ENCODE data around the gene SHISA8.

DNA sequence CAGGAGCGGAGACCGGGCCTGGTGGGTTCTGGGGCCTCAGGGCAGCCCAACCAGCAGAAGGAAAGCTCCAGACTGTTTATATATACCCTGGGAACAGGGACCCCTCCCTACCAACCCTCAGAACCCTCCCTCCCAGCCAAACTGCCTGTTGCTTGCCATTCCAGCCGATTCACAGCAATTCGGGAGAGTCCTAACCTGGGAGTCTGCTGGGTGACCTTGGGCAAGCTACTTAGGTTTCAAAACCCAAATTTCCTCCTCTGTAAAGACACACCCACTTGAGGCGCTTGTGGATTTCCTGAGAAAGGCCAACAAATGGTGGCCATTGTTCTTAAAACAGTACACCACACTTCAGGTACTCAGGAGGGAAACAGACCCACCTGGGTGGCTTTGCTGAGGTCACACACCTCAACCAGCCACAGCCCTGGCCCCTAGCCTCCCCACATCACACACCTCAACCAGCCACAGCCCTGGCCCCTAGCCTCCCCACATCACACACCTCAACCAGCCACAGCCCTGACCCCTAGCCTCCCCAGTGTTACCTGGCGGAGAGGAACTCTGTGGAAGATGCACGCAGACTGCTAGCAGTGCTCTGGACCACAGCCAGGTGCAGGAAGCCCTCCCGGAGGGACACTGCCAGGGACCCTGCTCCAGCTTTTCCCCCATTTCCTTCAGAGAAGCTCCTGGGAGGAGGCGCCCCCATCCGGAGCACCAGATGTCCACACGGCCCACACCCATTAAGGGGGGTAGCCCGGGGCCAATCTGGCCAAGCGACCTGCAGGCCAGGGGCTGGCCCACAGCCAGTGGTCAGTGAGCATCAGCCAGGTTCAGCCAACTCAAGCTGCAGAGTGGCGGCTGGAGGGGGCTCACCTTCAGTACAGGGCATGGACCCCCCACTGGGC lies 6.2 kb downstream of the SHISA8 start:
- no peak for TF ChIP-seq CTCF (conservative IDR thresholded peaks at IDR 0.05)
- TF ChIP-seq EZH2 (IDR thresholded peaks at IDR 0.05; ENCODE audit: low read depth), result no peak

All from PC-9 (cell line).